ENCODE data around the gene ODC1.
A peak's percentile ranks its signal among the peaks of the same experiment; 100 is the strongest.

Gene ODC1

DNA sequence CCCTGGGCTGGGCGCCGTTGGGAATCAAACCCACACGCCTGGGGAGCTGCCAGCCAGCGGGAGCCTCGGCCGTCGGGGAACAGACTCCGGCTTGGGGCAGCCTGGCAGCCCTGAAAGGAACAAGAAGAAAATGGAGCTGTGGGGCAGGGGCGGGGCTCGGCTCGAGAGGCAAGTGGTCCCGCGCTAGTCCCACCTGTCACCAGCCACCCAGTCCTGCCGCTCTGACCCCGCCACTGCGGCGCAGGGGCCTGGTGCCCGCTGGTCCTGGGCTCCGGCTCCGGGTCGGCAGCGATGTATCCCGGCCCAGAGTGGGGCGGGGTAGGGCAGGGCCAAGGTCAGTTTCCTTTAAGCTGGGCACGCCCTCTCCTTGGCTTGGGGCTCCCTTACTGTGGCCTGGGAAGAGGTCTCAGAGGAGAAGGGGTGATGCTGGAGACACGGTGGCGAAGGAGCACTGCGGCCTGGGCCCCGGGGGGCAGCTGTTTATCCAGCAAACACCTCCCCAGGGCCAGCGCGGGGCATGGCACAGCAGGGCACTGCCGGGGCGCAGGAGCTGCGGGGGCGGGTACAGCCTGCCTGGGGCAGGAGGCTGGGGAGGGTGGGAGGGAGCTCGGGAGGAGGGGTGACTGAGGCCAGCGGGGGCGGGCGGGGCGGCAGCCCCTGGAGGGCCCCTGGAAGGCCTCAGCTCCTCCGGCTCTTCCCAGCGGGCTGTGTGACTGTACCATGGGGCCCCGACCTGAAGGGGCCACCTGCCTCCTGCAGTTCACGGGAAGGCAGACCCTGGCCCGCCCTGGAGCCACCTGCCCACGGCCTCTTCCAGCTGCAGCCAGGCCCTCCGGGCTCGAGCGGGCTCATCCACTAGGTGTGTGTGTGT is 15.6 kb downstream of the ODC1 start:
- WGBS, 2 experiments (ENCODE audit: insufficient coverage in 2 of 2): 34 to 42% methylated on average over 34 to 37 of the region's 49 CpGs
- no peaks in the 10 kb centered on the region for H3K9me3 ChIP-seq (ENCODE audit: control insufficient read depth, low read length)
- H3K4me1 ChIP-seq (ENCODE audit: control insufficient read depth, insufficient read depth, low read length, poor library complexity, severe bottlenecking): peaks cover 4% of the 10 kb centered on the region
- H3K27ac ChIP-seq (ENCODE audit: low read depth, low read length, severe bottlenecking): no peak overlapping the region
- no peaks in the 10 kb centered on the region for H3K36me3 ChIP-seq (ENCODE audit: control insufficient read depth, insufficient read depth, low read length)
- peak overlapping the region; percentile 16 for H3K4me3 ChIP-seq (ENCODE audit: extremely low read depth, insufficient read depth, low read length, poor library complexity, severe bottlenecking)

GRCh38 chr2:10431797-10432196 is 16.3 kb downstream of the ODC1 start:
- Histone ChIP-seq H3K4me3 (ENCODE audit: extremely low read depth, insufficient read depth, low read length, poor library complexity, severe bottlenecking) (no peak overlapping the region), H3K36me3 (ENCODE audit: control insufficient read depth, insufficient read depth, low read length) (no peaks in the 10 kb centered on the region)
- WGBS, 2 experiments (ENCODE audit: insufficient coverage in 2 of 2): 82 to 84% methylated on average over 10 to 15 of the region's 16 CpGs

GRCh38 chr2:10430886-10431622 is 17.1 kb downstream of the ODC1 start:
- Histone ChIP-seq H3K9me3 (ENCODE audit: control insufficient read depth, low read length) (no peaks in the 10 kb centered on the region), H3K27ac (ENCODE audit: low read depth, low read length, severe bottlenecking) (no peak overlapping the region), H3K4me1 (ENCODE audit: control insufficient read depth, insufficient read depth, low read length, poor library complexity, severe bottlenecking) (peaks cover 4% of the 10 kb centered on the region), H3K4me3 (ENCODE audit: extremely low read depth, insufficient read depth, low read length, poor library complexity, severe bottlenecking) (no peak overlapping the region), H3K36me3 (ENCODE audit: control insufficient read depth, insufficient read depth, low read length) (no peaks in the 10 kb centered on the region)
- 95 to 100% methylated on average over 4 to 5 of the region's 8 CpGs for WGBS, 2 experiments (ENCODE audit: insufficient coverage in 2 of 2)

More at GRCh38 chr2:10431797-10432196, 16.3 kb downstream of the ODC1 start:
- Histone ChIP-seq H3K27ac (ENCODE audit: low read depth, low read length, severe bottlenecking) (no peak overlapping the region), H3K9me3 (ENCODE audit: control insufficient read depth, low read length) (no peaks in the 10 kb centered on the region), H3K4me1 (ENCODE audit: control insufficient read depth, insufficient read depth, low read length, poor library complexity, severe bottlenecking) (peaks cover 4% of the 10 kb centered on the region)

DNA sequence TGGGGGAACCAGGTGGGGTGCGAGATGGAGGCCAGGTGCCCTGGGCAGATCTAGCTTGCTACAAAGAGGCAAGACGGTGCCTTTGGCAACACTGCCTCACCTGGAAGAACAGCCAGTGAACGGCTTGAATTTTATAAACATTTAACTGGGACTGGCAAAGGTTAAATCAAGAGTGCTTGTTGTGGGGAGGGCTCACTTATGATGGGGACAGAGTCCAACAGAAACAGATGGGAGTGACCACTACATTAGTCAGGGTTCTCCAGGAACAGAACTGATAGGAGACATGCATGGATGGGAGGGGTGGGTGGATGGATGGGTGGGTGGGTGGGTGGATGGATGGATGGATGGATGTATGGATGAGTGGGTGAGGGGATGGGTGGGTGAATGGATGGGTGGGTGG is 19.2 kb downstream of the ODC1 start:
- H3K4me1 ChIP-seq (ENCODE audit: control insufficient read depth, insufficient read depth, low read length, poor library complexity, severe bottlenecking): no peaks in the 10 kb centered on the region
- peaks cover 6% of the 10 kb centered on the region for H3K36me3 ChIP-seq (ENCODE audit: control insufficient read depth, insufficient read depth, low read length)
- H3K27ac ChIP-seq (ENCODE audit: low read depth, low read length, severe bottlenecking): no peak overlapping the region
- no peaks in the 10 kb centered on the region for H3K9me3 ChIP-seq (ENCODE audit: control insufficient read depth, low read length)
- 85 to 96% methylated on average over 3 of the region's 3 CpGs for WGBS, 2 experiments (ENCODE audit: insufficient coverage in 2 of 2)
- no peak overlapping the region for H3K4me3 ChIP-seq (ENCODE audit: extremely low read depth, insufficient read depth, low read length, poor library complexity, severe bottlenecking)

DNA sequence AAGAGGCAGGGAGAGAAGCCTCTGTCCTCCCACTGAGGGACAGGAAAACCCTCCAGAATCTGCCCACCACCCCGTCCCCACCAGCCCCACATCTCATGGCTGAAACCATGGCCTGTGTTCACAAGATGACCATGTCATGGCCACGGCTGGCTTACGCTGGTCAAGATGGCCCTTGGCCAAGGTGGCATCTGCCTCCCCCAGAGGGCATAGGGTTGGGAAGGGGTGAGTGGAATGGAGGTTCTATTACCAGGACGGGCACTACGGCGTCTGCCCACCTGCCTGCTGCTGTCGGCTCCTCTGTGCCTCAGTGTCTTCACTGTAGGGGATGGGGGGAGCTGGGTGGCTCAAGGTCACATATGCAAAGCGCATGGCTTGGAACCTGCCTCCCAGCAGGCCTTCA is 19.8 kb downstream of the ODC1 start:
- peaks cover 9% of the 10 kb centered on the region for H3K36me3 ChIP-seq (ENCODE audit: control insufficient read depth, insufficient read depth, low read length)
- no peaks in the 10 kb centered on the region for H3K4me1 ChIP-seq (ENCODE audit: control insufficient read depth, insufficient read depth, low read length, poor library complexity, severe bottlenecking)
- WGBS, 2 experiments (ENCODE audit: insufficient coverage in 2 of 2): 97 to 100% methylated on average over 3 to 6 of the region's 8 CpGs
- no peaks in the 10 kb centered on the region for H3K9me3 ChIP-seq (ENCODE audit: control insufficient read depth, low read length)
- no peak overlapping the region for H3K4me3 ChIP-seq (ENCODE audit: extremely low read depth, insufficient read depth, low read length, poor library complexity, severe bottlenecking)
- H3K27ac ChIP-seq (ENCODE audit: low read depth, low read length, severe bottlenecking): no peak overlapping the region

- 93 to 95% methylated on average over 15 to 16 of the region's 17 CpGs for WGBS, 2 experiments (ENCODE audit: insufficient coverage in 2 of 2)
- no peak overlapping the region for H3K27ac ChIP-seq (ENCODE audit: low read depth, low read length, severe bottlenecking)
- H3K4me3 ChIP-seq (ENCODE audit: extremely low read depth, insufficient read depth, low read length, poor library complexity, severe bottlenecking): no peak overlapping the region
- no peaks in the 10 kb centered on the region for H3K4me1 ChIP-seq (ENCODE audit: control insufficient read depth, insufficient read depth, low read length, poor library complexity, severe bottlenecking)
- no peaks in the 10 kb centered on the region for H3K9me3 ChIP-seq (ENCODE audit: control insufficient read depth, low read length)
- H3K36me3 ChIP-seq (ENCODE audit: control insufficient read depth, insufficient read depth, low read length): peaks cover 11% of the 10 kb centered on the region
These were observed 20.5 kb downstream of the ODC1 start for GRCh38 chr2:10427618-10427949.

GRCh38 chr2:10426726-10427617 is 21.2 kb downstream of the ODC1 start:
- H3K36me3 ChIP-seq (ENCODE audit: control insufficient read depth, insufficient read depth, low read length): peaks cover 14% of the 10 kb centered on the region
- no peak overlapping the region for H3K4me3 ChIP-seq (ENCODE audit: extremely low read depth, insufficient read depth, low read length, poor library complexity, severe bottlenecking)
- no peak overlapping the region for H3K27ac ChIP-seq (ENCODE audit: low read depth, low read length, severe bottlenecking)
- no peaks in the 10 kb centered on the region for H3K4me1 ChIP-seq (ENCODE audit: control insufficient read depth, insufficient read depth, low read length, poor library complexity, severe bottlenecking)
- WGBS, 2 experiments (ENCODE audit: insufficient coverage in 2 of 2): 94 to 97% methylated on average over 30 to 31 of the region's 40 CpGs
- H3K9me3 ChIP-seq (ENCODE audit: control insufficient read depth, low read length): no peaks in the 10 kb centered on the region

DNA sequence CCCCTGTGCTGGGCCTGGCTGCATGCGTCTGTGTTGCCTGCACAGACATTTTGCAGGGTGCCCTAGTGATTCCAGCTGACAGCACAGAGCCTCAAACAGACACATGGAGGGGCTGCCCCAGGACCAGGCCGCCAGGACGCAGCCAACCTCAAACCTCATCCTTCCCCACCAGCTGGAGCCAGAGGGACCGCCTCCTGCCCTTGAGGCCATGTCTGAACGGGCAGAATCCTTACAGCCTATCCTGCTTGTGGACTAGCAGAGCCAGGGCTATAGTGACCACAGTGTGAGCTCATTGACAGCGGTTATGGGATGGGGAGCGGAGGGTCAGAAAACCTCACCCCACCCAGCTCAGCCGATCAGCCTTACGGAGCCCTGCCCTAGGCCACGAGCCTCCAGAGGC is 22.4 kb downstream of the ODC1 start:
- H3K9me3 ChIP-seq (ENCODE audit: control insufficient read depth, low read length): no peaks in the 10 kb centered on the region
- WGBS, 2 experiments (ENCODE audit: insufficient coverage in 2 of 2): 88 to 100% methylated on average over 2 to 6 of the region's 10 CpGs
- H3K36me3 ChIP-seq (ENCODE audit: control insufficient read depth, insufficient read depth, low read length): peaks cover 16% of the 10 kb centered on the region
- no peak overlapping the region for H3K27ac ChIP-seq (ENCODE audit: low read depth, low read length, severe bottlenecking)
- H3K4me3 ChIP-seq (ENCODE audit: extremely low read depth, insufficient read depth, low read length, poor library complexity, severe bottlenecking): no peak overlapping the region
- H3K4me1 ChIP-seq (ENCODE audit: control insufficient read depth, insufficient read depth, low read length, poor library complexity, severe bottlenecking): no peaks in the 10 kb centered on the region

- Histone ChIP-seq H3K4me1 (ENCODE audit: control insufficient read depth, insufficient read depth, low read length, poor library complexity, severe bottlenecking) (no peaks in the 10 kb centered on the region), H3K27ac (ENCODE audit: low read depth, low read length, severe bottlenecking) (no peak overlapping the region), H3K4me3 (ENCODE audit: extremely low read depth, insufficient read depth, low read length, poor library complexity, severe bottlenecking) (no peak overlapping the region), H3K36me3 (ENCODE audit: control insufficient read depth, insufficient read depth, low read length) (peaks cover 16% of the 10 kb centered on the region), H3K9me3 (ENCODE audit: control insufficient read depth, low read length) (no peaks in the 10 kb centered on the region)
- WGBS, 2 experiments (ENCODE audit: insufficient coverage in 2 of 2): 84 to 88% methylated on average over 5 to 7 of the region's 8 CpGs
These were observed 23.1 kb downstream of the ODC1 start for GRCh38 chr2:10424916-10425505.

DNA sequence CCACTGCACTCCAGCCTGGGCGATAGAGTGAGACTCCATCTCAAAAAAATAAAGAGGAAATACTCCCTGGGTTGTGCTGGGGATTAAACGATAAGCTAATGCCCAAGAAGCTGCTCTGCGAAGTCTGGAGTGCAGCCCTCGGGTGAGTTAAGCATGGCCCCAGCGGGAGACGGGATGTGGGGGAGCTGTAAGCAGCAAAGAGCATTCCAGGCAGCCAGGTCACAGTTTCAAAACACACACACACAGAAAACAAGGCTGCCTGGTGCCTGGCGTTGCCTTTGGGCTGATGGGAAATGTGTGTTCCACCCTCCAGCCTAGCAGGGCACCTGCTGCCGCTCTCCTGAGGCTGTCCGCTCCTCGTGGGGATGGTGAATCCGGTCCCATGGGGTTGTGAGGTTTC is 24.1 kb downstream of the ODC1 start:
- Histone ChIP-seq H3K27ac (ENCODE audit: low read depth, low read length, severe bottlenecking) (no peak overlapping the region), H3K9me3 (ENCODE audit: control insufficient read depth, low read length) (no peaks in the 10 kb centered on the region), H3K36me3 (ENCODE audit: control insufficient read depth, insufficient read depth, low read length) (peaks cover 16% of the 10 kb centered on the region), H3K4me1 (ENCODE audit: control insufficient read depth, insufficient read depth, low read length, poor library complexity, severe bottlenecking) (no peaks in the 10 kb centered on the region), H3K4me3 (ENCODE audit: extremely low read depth, insufficient read depth, low read length, poor library complexity, severe bottlenecking) (no peak overlapping the region)
- WGBS, 2 experiments (ENCODE audit: insufficient coverage in 2 of 2): 85 to 95% methylated on average over 7 to 8 of the region's 11 CpGs
